Limb (tissue), 2 donors: ENCODE data around the gene SCOC.

Source experiments
- DNase-seq, 2 donors: peaks; one replicate each; pipeline ENCODE4 v3.0.0-alpha.2; 2016; ENCODE audit errors: extremely low spot score in 2 of 2

Gene SCOC

GRCh38 chr4:140373328-140374129 lies at the start of gene SCOC:
TSS of gene SCOC (plus strand) at chr4:140373646. CDS start at chr4:140379171, 5,525 bp downstream.
- DNase-seq = peak; percentile 97 to 99

- peak; percentile 42 to 47 for DNase-seq
These were observed 47.0 kb upstream of the SCOC start for GRCh38 chr4:140326395-140326993.

- DNase-seq = peak in 1 of 2 donors; percentile 13
These were observed 43.0 kb upstream of the SCOC start for GRCh38 chr4:140330311-140330900.

- DNase-seq = no peak
These were observed 42.2 kb upstream of the SCOC start for GRCh38 chr4:140331245-140331644.

- no peak for DNase-seq
These were observed 41.6 kb upstream of the SCOC start for GRCh38 chr4:140331876-140332275.

- DNase-seq = no peak
These were observed 40.7 kb upstream of the SCOC start for GRCh38 chr4:140332734-140333133.

- DNase-seq = no peak
These were observed 39.9 kb upstream of the SCOC start for GRCh38 chr4:140333523-140333922.

- no peak for DNase-seq
These were observed 38.4 kb upstream of the SCOC start for GRCh38 chr4:140335076-140335475.

GRCh38 chr4:140336730-140337129 lies 36.7 kb upstream of the SCOC start:
- no peak for DNase-seq

- DNase-seq = no peak
These were observed 30.8 kb upstream of the SCOC start for GRCh38 chr4:140342620-140343019.

GRCh38 chr4:140343303-140343702 lies 30.1 kb upstream of the SCOC start:
- peak in 1 of 2 donors; percentile 40 for DNase-seq

- no peak for DNase-seq
These were observed 29.3 kb upstream of the SCOC start for GRCh38 chr4:140344101-140344500.

GRCh38 chr4:140344621-140345020 lies 28.8 kb upstream of the SCOC start:
- DNase-seq = no peak

GRCh38 chr4:140346136-140346535 lies 27.3 kb upstream of the SCOC start:
- DNase-seq = no peak

GRCh38 chr4:140349816-140350215 lies 23.6 kb upstream of the SCOC start:
- DNase-seq = no peak

GRCh38 chr4:140351093-140352075 lies 22.1 kb upstream of the SCOC start:
- DNase-seq = no peak

- no peak for DNase-seq
These were observed 19.7 kb upstream of the SCOC start for GRCh38 chr4:140353786-140354185.

GRCh38 chr4:140355288-140355687 lies 18.2 kb upstream of the SCOC start:
- no peak for DNase-seq

- no peak for DNase-seq
These were observed 15.6 kb upstream of the SCOC start for GRCh38 chr4:140357868-140358267.

- no peak for DNase-seq
These were observed 15.2 kb upstream of the SCOC start for GRCh38 chr4:140358281-140358680.
